Measurements from ENCODE around the gene GRB10. TPM values are rescaled to one million over a fixed set of nuclear protein-coding genes. Genes with fewer than 3 reads are reported as not detected.

The GRB10 gene
- polyA plus RNA-seq, 1 donor from 2014 or later, result 78.4 TPM

GRCh38 chr7:50557099-50557498, 225.6 kb downstream of the GRB10 start:
- no peaks in the 10 kb centered on the region for H4K20me1 ChIP-seq (ENCODE audit: insufficient read depth)
- H3K79me2 ChIP-seq (replicated peaks; ENCODE audit: insufficient read depth, low read length), result no peaks in the 10 kb centered on the region
- peak overlapping the region; percentile 10 for H3K27ac ChIP-seq (ENCODE audit: low read length)
- no peaks in the 10 kb centered on the region for H3K9me3 ChIP-seq (ENCODE audit: low read length)
- no peaks in the 10 kb centered on the region for H3K27me3 ChIP-seq (ENCODE audit: insufficient read depth, low read depth, low read length)
- TF ChIP-seq EP300 (conservative IDR thresholded peaks at IDR 0.05; ENCODE audit: poor library complexity, severe bottlenecking) (no peak), SMC3 (conservative IDR thresholded peaks at IDR 0.05; ENCODE audit: poor library complexity) (no peak), EZH2 (IDR thresholded peaks at IDR 0.05; ENCODE audit: borderline replicate concordance, insufficient read depth, low read length, poor library complexity, severe bottlenecking) (no peak), REST (IDR thresholded peaks at IDR 0.05; ENCODE audit: borderline replicate concordance) (no peak), RAD21 (conservative IDR thresholded peaks at IDR 0.05) (no peak)
- TF ChIP-seq, protein P1, sequence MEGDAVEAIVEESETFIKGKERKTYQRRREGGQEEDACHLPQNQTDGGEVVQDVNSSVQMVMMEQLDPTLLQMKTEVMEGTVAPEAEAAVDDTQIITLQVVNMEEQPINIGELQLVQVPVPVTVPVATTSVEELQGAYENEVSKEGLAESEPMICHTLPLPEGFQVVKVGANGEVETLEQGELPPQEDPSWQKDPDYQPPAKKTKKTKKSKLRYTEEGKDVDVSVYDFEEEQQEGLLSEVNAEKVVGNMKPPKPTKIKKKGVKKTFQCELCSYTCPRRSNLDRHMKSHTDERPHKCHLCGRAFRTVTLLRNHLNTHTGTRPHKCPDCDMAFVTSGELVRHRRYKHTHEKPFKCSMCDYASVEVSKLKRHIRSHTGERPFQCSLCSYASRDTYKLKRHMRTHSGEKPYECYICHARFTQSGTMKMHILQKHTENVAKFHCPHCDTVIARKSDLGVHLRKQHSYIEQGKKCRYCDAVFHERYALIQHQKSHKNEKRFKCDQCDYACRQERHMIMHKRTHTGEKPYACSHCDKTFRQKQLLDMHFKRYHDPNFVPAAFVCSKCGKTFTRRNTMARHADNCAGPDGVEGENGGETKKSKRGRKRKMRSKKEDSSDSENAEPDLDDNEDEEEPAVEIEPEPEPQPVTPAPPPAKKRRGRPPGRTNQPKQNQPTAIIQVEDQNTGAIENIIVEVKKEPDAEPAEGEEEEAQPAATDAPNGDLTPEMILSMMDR (IDR thresholded peaks at IDR 0.05; ENCODE audit: poor library complexity, severe bottlenecking), result no peak
- H3K9me2 ChIP-seq (ENCODE audit: insufficient read depth, low read length), result no peaks in the 10 kb centered on the region
- no peak overlapping the region for H3K9ac ChIP-seq (ENCODE audit: low read length)
- H3K36me3 ChIP-seq (ENCODE audit: insufficient read depth, low read length), result no peaks in the 10 kb centered on the region
- peak overlapping the region; percentile 0 for H3K4me3 ChIP-seq (ENCODE audit: low read length)
- H3K4me2 ChIP-seq (ENCODE audit: low read length), result peak overlapping the region; percentile 15
- no peak overlapping the region for H2AFZ ChIP-seq (ENCODE audit: low read depth, low read length)
- H3F3A ChIP-seq (ENCODE audit: insufficient read depth, low read length, poor library complexity, severe bottlenecking), result peaks cover 4% of the 10 kb centered on the region

DNA sequence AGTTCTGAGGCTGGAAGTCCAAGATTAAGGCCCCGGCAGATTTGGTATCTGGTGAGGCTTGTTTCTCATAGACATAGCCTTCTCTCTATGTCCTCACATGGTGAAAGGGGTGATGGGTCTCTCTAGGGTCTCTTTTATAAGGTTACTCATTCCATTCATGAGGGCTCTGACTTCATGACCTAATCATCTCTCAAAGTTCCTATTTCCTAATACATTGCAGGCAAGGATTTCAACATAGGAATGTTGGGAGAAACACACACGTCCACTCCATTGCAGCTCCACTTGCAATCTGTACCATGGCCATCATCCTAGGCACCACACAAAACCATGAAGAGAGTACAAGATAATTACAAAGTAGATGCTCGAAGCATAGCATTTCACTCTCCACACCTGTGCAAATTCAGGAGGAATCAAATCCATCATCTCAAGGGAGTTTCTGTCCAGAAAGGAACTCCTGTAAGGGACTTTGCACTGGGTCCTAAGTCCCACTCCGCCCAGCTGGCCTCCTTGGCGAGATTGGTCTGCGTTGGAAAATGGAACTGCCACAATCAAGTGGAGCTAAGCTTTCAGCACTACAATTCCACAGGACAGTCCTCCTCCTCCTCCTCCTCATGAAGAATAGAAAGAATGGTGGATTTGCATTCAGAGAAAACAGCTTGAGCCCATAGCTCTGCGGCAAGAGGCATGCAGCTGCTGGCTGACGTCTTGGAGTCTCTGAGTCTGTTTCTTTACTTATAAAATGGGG, 226.3 kb downstream of the GRB10 start:
- H3K4me2 ChIP-seq (ENCODE audit: low read length), result no peak overlapping the region
- H3K4me3 ChIP-seq (ENCODE audit: low read length), result peak overlapping the region; percentile 0
- no peaks in the 10 kb centered on the region for H4K20me1 ChIP-seq (ENCODE audit: insufficient read depth)

More for the DNA sequence above, 226.3 kb downstream of the GRB10 start:
- H3K9me2 ChIP-seq (ENCODE audit: insufficient read depth, low read length), result no peaks in the 10 kb centered on the region
- H3K27ac ChIP-seq (ENCODE audit: low read length), result peak overlapping the region; percentile 10
- H2AFZ ChIP-seq (ENCODE audit: low read depth, low read length), result no peak overlapping the region
- H3K9ac ChIP-seq (ENCODE audit: low read length), result no peak overlapping the region
- no peaks in the 10 kb centered on the region for H3K9me3 ChIP-seq (ENCODE audit: low read length)
- TF ChIP-seq, protein P1 (IDR thresholded peaks at IDR 0.05; ENCODE audit: poor library complexity, severe bottlenecking), result no peak
- TF ChIP-seq MXI1 (conservative IDR thresholded peaks at IDR 0.05; ENCODE audit: poor library complexity, severe bottlenecking), result no peak
- no peak for TF ChIP-seq SMC3 (conservative IDR thresholded peaks at IDR 0.05; ENCODE audit: poor library complexity)
- no peak for TF ChIP-seq REST (IDR thresholded peaks at IDR 0.05; ENCODE audit: borderline replicate concordance)
- no peaks in the 10 kb centered on the region for H3K36me3 ChIP-seq (ENCODE audit: insufficient read depth, low read length)
- H3K27me3 ChIP-seq (ENCODE audit: insufficient read depth, low read depth, low read length), result no peaks in the 10 kb centered on the region
- peaks cover 4% of the 10 kb centered on the region for H3F3A ChIP-seq (ENCODE audit: insufficient read depth, low read length, poor library complexity, severe bottlenecking)
- no peaks in the 10 kb centered on the region for H3K79me2 ChIP-seq (replicated peaks; ENCODE audit: insufficient read depth, low read length)
